Omental fat pad (tissue), 4 donors: ENCODE results near the gene CEP295NL. TPM values are rescaled to one million over a fixed set of nuclear protein-coding genes. Genes with fewer than 3 reads are reported as not detected.

Experiments
- ATAC-seq: fragments of 150-250 bp; one replicate; pipeline ENCODE4 v1.9.1; 2016; ENCODE audit warnings: mild to moderate bottlenecking, moderate library complexity; ENCODE audit not compliant: low FRiP score
- DNase-seq: peaks from one replicate; pipeline ENCODE4 v3.0.0-alpha.2; 2019; ENCODE audit warnings: low spot score
- CTCF ChIP-seq, 3 donors: fragments of 450-650 bp; IDR thresholded peaks; one replicate each; pipeline ENCODE4 v1.5.1; 2016 to 2017; ENCODE audit warnings: antibody characterized with exemption in 3 of 3, mild to moderate bottlenecking in 3 of 3, moderate library complexity in 2 of 3
- total RNA-seq, 4 donors: library from RNA; depleted of rRNA; stranded (reverse); fragments of >200 nt; gene quantifications; one replicate each; pipeline ENCODE4 v1.1.0, GENCODE V29; 2016

CEP295NL gene
- total RNA-seq, 4 donors from 2014 or later, result 2.7 to 11.8 (median 5.5) TPM

GRCh38 chr17:78901806-78902205 is 1.2 kb downstream of the CEP295NL start:
- ATAC-seq, result no peak
- DNase-seq, result no peak
- no peak for TF ChIP-seq CTCF (IDR thresholded peaks at IDR 0.05)

- TF ChIP-seq CTCF (IDR thresholded peaks at IDR 0.05), result no peak
- DNase-seq (no peak), ATAC-seq (no peak)
Measured at GRCh38 chr17:78900816-78901215, 2.2 kb downstream of the CEP295NL start.

- ATAC-seq (peak; percentile 71), DNase-seq (no peak)
- TF ChIP-seq CTCF (IDR thresholded peaks at IDR 0.05), result no peak
Measured at GRCh38 chr17:78899361-78900260, 3.4 kb downstream of the CEP295NL start.

- TF ChIP-seq CTCF (IDR thresholded peaks at IDR 0.05), result no peak
- ATAC-seq (no peak), DNase-seq (no peak)
Measured at GRCh38 chr17:78898947-78899346, 4.1 kb downstream of the CEP295NL start.

- ATAC-seq (no peak), DNase-seq (no peak)
- TF ChIP-seq CTCF (IDR thresholded peaks at IDR 0.05), result no peak
Measured at GRCh38 chr17:78898075-78898836, 4.7 kb downstream of the CEP295NL start.

GRCh38 chr17:78897664-78898047 is 5.3 kb downstream of the CEP295NL start:
- no peak for ATAC-seq
- DNase-seq, result no peak
- TF ChIP-seq CTCF (IDR thresholded peaks at IDR 0.05), result no peak
